HEK293 (cell line): Measurements from ENCODE around the gene C1QTNF2.
"Not testable (repeated sequence)": the region's sequence is repeated elsewhere in the genome, so short reads cannot be mapped to it uniquely, and the experiment has no call there.

Source experiments
- BCL11A ChIP-seq: fragments of 450-650 bp; formaldehyde crosslinking; IDR thresholded peaks from 2 replicates; pipeline ENCODE4 v1.5.1; 2016; ENCODE audit warnings: low read depth, missing biosample characterization, missing genetic modification characterization
- CTCF ChIP-seq: fragments of 450-650 bp; formaldehyde crosslinking; IDR thresholded peaks from 2 replicates; pipeline ENCODE4 v1.5.1; 2016; ENCODE audit warnings: missing biosample characterization, missing genetic modification characterization
- KLF17 ChIP-seq: fragments of 450-650 bp; formaldehyde crosslinking; IDR thresholded peaks from 2 replicates; pipeline ENCODE4 v1.5.1; 2016; ENCODE audit warnings: missing biosample characterization, missing genetic modification characterization
- OSR2 ChIP-seq: fragments of 450-650 bp; formaldehyde crosslinking; IDR thresholded peaks from 2 replicates; pipeline ENCODE4 v1.5.1; 2016; ENCODE audit warnings: missing biosample characterization, missing genetic modification characterization
- PRDM10 ChIP-seq: fragments of 450-650 bp; formaldehyde crosslinking; IDR thresholded peaks from 2 replicates; pipeline ENCODE4 v1.5.1; 2016; ENCODE audit warnings: missing biosample characterization, missing genetic modification characterization
- TRIM28 ChIP-seq: IDR thresholded peaks from 2 replicates; pipeline ENCODE4 v1.6.1; 2011; ENCODE audit warnings: low read length, control low read depth, borderline replicate concordance
- TSHZ1 ChIP-seq: fragments of 450-650 bp; formaldehyde crosslinking; IDR thresholded peaks from 2 replicates; pipeline ENCODE4 v1.5.1; 2016; ENCODE audit warnings: missing biosample characterization, missing genetic modification characterization, borderline replicate concordance
- ZBTB6 ChIP-seq: fragments of 450-650 bp; formaldehyde crosslinking; IDR thresholded peaks from 2 replicates; pipeline ENCODE4 v1.5.1; 2017; ENCODE audit warnings: missing biosample characterization, missing genetic modification characterization
- ZBTB7A ChIP-seq: fragments of 450-650 bp; formaldehyde crosslinking; IDR thresholded peaks from 2 replicates; pipeline ENCODE4 v1.5.1; 2016; ENCODE audit warnings: low read depth, missing biosample characterization, missing genetic modification characterization
- ZNF174 ChIP-seq: fragments of 450-650 bp; formaldehyde crosslinking; IDR thresholded peaks from 2 replicates; pipeline ENCODE4 v1.5.0; 2017; ENCODE audit warnings: missing biosample characterization, mild to moderate bottlenecking, missing genetic modification characterization
- ZNF391 ChIP-seq: fragments of 450-650 bp; formaldehyde crosslinking; IDR thresholded peaks from 2 replicates; pipeline ENCODE4 v1.5.1; 2016; ENCODE audit warnings: low read depth, missing biosample characterization, missing genetic modification characterization, borderline replicate concordance
- ZNF623 ChIP-seq: fragments of 450-650 bp; formaldehyde crosslinking; IDR thresholded peaks from 2 replicates; pipeline ENCODE4 v1.5.1; 2016; ENCODE audit warnings: missing biosample characterization, missing genetic modification characterization
- ZSCAN30 ChIP-seq: fragments of 450-650 bp; IDR thresholded peaks from 2 replicates; pipeline ENCODE4 v1.5.1; 2018; ENCODE audit warnings: missing biosample characterization, mild to moderate bottlenecking, missing genetic modification characterization, moderate library complexity

- not testable (repeated sequence) for TF ChIP-seq CTCF (tag by site-specific recombination); KLF17 (tag by site-specific recombination); ZBTB6 (tag by site-specific recombination); PRDM10 (tag by site-specific recombination); OSR2 (tag by site-specific recombination); TRIM28; ZBTB7A (tag by site-specific recombination); ZNF391 (tag by site-specific recombination); ZNF623 (tag by site-specific recombination); TSHZ1; BCL11A (tag by site-specific recombination); ZSCAN30; ZNF174 (tag by site-specific recombination)
Measured at GRCh38 chr5:160340513-160340912, 29.9 kb downstream of the C1QTNF2 start.
